ENCODE results near the gene ZBTB22.
"Not testable (repeated sequence)": the region's sequence is repeated elsewhere in the genome, so short reads cannot be mapped to it uniquely, and the experiment has no call there.

The ZBTB22 gene

GRCh38 chr6:33299237-33299944, 18.2 kb downstream of the ZBTB22 start:
- peak; percentile 86 for DNase-seq (ENCODE audit: low read depth, low spot score)

GRCh38 chr6:33298773-33299236, 18.7 kb downstream of the ZBTB22 start, which contains the start of gene RGL2:
Gene RGL2, minus strand, starts transcription at chr6:33298942. Its CDS starts 332 bp downstream, at chr6:33298610.
- DNase-seq (ENCODE audit: low read depth, low spot score): no peak

GRCh38 chr6:33297956-33298772, 19.4 kb downstream of the ZBTB22 start:
- DNase-seq (ENCODE audit: low read depth, low spot score): peak; percentile 25

GRCh38 chr6:33297406-33297955, 20.1 kb downstream of the ZBTB22 start:
- no peak for DNase-seq (ENCODE audit: low read depth, low spot score)

- no peak for DNase-seq (ENCODE audit: low read depth, low spot score)
These were observed 20.6 kb downstream of the ZBTB22 start for GRCh38 chr6:33296797-33297405.

- no peak for DNase-seq (ENCODE audit: low read depth, low spot score)
These were observed 21.7 kb downstream of the ZBTB22 start for GRCh38 chr6:33295621-33296369.

- DNase-seq (ENCODE audit: low read depth, low spot score): no peak
These were observed 23.3 kb downstream of the ZBTB22 start for GRCh38 chr6:33294086-33294823.

- DNase-seq (ENCODE audit: low read depth, low spot score): no peak
These were observed 24.4 kb downstream of the ZBTB22 start for GRCh38 chr6:33292996-33293682.

GRCh38 chr6:33290459-33290858, 27.1 kb downstream of the ZBTB22 start:
- no peak for DNase-seq (ENCODE audit: low read depth, low spot score)

GRCh38 chr6:33289784-33290315, 27.7 kb downstream of the ZBTB22 start:
- DNase-seq (ENCODE audit: low read depth, low spot score): no peak

- peak; percentile 73 for DNase-seq (ENCODE audit: low read depth, low spot score)
These were observed 28.4 kb downstream of the ZBTB22 start, which contains the start of the genes PFDN6 and WDR46 for GRCh38 chr6:33288921-33289783. Gene PFDN6, plus strand, starts transcription at chr6:33289601. Its CDS starts 256 bp downstream, at chr6:33289857. Gene WDR46, minus strand, starts transcription at chr6:33289239. Its CDS starts 69 bp downstream, at chr6:33289170.

- no peak for DNase-seq (ENCODE audit: low read depth, low spot score)
These were observed 29.2 kb downstream of the ZBTB22 start for GRCh38 chr6:33288141-33288920.

- no peak for DNase-seq (ENCODE audit: low read depth, low spot score)
These were observed 30.3 kb downstream of the ZBTB22 start for GRCh38 chr6:33286946-33287914.

GRCh38 chr6:33285214-33285613, 32.3 kb downstream of the ZBTB22 start:
- DNase-seq (ENCODE audit: low read depth, low spot score): not testable (repeated sequence)

- DNase-seq (ENCODE audit: low read depth, low spot score): no peak
These were observed 37.0 kb downstream of the ZBTB22 start for GRCh38 chr6:33280539-33280938.

GRCh38 chr6:33279971-33280511, 37.5 kb downstream of the ZBTB22 start:
- DNase-seq (ENCODE audit: low read depth, low spot score): no peak

Measured in activated CD4-positive, CD25-positive, alpha-beta regulatory T cell treated with anti-CD3 and anti-CD28 coated beads, Interleukin-2, amount 50 U/mL, for 16 hours (primary cell).